DOHH2 (cell line): ENCODE data around the gene PIRT.

Experiments used
- H3F3A ChIP-seq: fragments of 200-600 bp; sonication (generic), shearing (Covaris generic); 2 replicates; pipeline ENCODE4 v1.6.0; 2016; ENCODE audit warnings: antibody characterized with exemption, mild to moderate bottlenecking; ENCODE audit not compliant: control insufficient read depth, insufficient read depth
- H3K27ac ChIP-seq: fragments of 200-600 bp; sonication (generic); 2 replicates; pipeline ENCODE4 v1.5.1; 2014; ENCODE audit warnings: low read depth, mild to moderate bottlenecking, low read length, moderate library complexity
- H3K27me3 ChIP-seq: fragments of 200-600 bp; sonication (generic); 2 replicates; pipeline ENCODE4 v1.6.1; 2014; ENCODE audit warnings: mild to moderate bottlenecking, low read length, mixed read lengths; ENCODE audit not compliant: control insufficient read depth
- H3K36me3 ChIP-seq: fragments of 200-600 bp; sonication (generic); 2 replicates; pipeline ENCODE4 v1.6.1; 2014; ENCODE audit warnings: mild to moderate bottlenecking, low read length, moderate library complexity, mixed read lengths; ENCODE audit not compliant: control insufficient read depth
- H3K4me1 ChIP-seq: fragments of 200-600 bp; sonication (generic); 2 replicates; pipeline ENCODE4 v1.6.1; 2014; ENCODE audit warnings: mild to moderate bottlenecking, low read length, mixed read lengths; ENCODE audit not compliant: control insufficient read depth
- H3K4me2 ChIP-seq: fragments of 200-600 bp; sonication (generic); 2 replicates; pipeline ENCODE4 v1.6.0; 2014; ENCODE audit warnings: mild to moderate bottlenecking, low read length, moderate library complexity
- H3K4me3 ChIP-seq: fragments of 200-600 bp; sonication (generic); 2 replicates; pipeline ENCODE4 v1.5.1; 2014; ENCODE audit warnings: mild to moderate bottlenecking, low read length, mixed read lengths
- H3K79me2 ChIP-seq: fragments of 200-600 bp; sonication (generic); 2 replicates; pipeline ENCODE4 v1.6.1; 2014; ENCODE audit warnings: mild to moderate bottlenecking, low read length, mixed read lengths; ENCODE audit not compliant: control insufficient read depth
- H3K9me2 ChIP-seq: fragments of 200-600 bp; sonication (generic); replicated peaks from 2 replicates; pipeline ENCODE4 v1.6.1; 2014; ENCODE audit warnings: mild to moderate bottlenecking, low read length, mixed read lengths; ENCODE audit not compliant: control insufficient read depth
- H3K9me3 ChIP-seq: fragments of 200-600 bp; sonication (generic); 2 replicates; pipeline ENCODE4 v1.6.1; 2014; ENCODE audit warnings: antibody characterized with exemption, low read length, mixed read lengths; ENCODE audit not compliant: control insufficient read depth, insufficient read depth
- H4K20me1 ChIP-seq: fragments of 200-600 bp; sonication (generic); 2 replicates; pipeline ENCODE4 v1.6.0; 2014; ENCODE audit warnings: low read depth, mild to moderate bottlenecking, antibody characterized with exemption, low read length, moderate library complexity; ENCODE audit not compliant: control insufficient read depth, insufficient read depth
- EZH2phosphoT487 ChIP-seq: fragments of 200-600 bp; sonication (generic); IDR thresholded peaks from 2 replicates; pipeline ENCODE4 v1.6.1; 2017; ENCODE audit warnings: borderline replicate concordance, mild to moderate bottlenecking, antibody characterized with exemption, low read length, moderate library complexity, mixed read lengths
- TF ChIP-seq, protein P1 (sequence below): fragments of 200-600 bp; sonication (generic); IDR thresholded peaks from one replicate; pipeline ENCODE4 v1.5.1; 2014; ENCODE audit warnings: antibody characterized with exemption, mild to moderate bottlenecking, low read depth, low read length; ENCODE audit not compliant: poor library complexity, severe bottlenecking

Gene PIRT

DNA sequence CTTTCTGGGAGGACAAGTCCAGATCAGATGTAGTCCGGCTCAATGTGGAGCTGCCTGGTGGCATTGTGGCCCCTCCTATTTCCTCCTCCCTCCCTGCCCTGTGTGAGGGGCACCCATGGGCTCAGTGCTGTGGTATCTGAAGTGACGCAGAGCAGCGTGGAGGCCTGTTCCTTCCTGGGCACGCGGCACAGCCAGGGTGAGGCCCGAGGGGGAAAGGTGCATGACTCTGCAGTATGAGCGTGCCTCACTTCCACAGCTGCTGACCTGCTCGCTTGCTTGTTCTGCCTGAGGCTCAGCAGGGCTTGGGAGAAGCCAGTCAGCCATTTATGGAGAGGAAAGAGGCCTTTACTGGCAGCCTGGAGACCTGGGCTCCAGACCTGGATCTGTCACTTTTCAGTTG lies 45.7 kb downstream of the PIRT start:
- H3K27me3 ChIP-seq = 0 out of 2 replicates have a peak, but pooled peaks cover 3% of the 10 kb centered on the region
- H3K9me3 ChIP-seq = no peaks in the 10 kb centered on the region
- no peaks in the 10 kb centered on the region for H3K36me3 ChIP-seq
- H3K9me2 ChIP-seq = no peaks in the 10 kb centered on the region
- no peak overlapping the region for H3K4me3 ChIP-seq
- H3F3A ChIP-seq = no peaks in the 10 kb centered on the region
- H3K4me1 ChIP-seq = no peaks in the 10 kb centered on the region
- TF ChIP-seq, protein P1, sequence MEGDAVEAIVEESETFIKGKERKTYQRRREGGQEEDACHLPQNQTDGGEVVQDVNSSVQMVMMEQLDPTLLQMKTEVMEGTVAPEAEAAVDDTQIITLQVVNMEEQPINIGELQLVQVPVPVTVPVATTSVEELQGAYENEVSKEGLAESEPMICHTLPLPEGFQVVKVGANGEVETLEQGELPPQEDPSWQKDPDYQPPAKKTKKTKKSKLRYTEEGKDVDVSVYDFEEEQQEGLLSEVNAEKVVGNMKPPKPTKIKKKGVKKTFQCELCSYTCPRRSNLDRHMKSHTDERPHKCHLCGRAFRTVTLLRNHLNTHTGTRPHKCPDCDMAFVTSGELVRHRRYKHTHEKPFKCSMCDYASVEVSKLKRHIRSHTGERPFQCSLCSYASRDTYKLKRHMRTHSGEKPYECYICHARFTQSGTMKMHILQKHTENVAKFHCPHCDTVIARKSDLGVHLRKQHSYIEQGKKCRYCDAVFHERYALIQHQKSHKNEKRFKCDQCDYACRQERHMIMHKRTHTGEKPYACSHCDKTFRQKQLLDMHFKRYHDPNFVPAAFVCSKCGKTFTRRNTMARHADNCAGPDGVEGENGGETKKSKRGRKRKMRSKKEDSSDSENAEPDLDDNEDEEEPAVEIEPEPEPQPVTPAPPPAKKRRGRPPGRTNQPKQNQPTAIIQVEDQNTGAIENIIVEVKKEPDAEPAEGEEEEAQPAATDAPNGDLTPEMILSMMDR = no peak
- TF ChIP-seq EZH2phosphoT487 = no peak
- H3K27ac ChIP-seq = no peak overlapping the region
- H3K4me2 ChIP-seq = no peak overlapping the region
- H4K20me1 ChIP-seq = no peaks in the 10 kb centered on the region
- no peaks in the 10 kb centered on the region for H3K79me2 ChIP-seq

DNA sequence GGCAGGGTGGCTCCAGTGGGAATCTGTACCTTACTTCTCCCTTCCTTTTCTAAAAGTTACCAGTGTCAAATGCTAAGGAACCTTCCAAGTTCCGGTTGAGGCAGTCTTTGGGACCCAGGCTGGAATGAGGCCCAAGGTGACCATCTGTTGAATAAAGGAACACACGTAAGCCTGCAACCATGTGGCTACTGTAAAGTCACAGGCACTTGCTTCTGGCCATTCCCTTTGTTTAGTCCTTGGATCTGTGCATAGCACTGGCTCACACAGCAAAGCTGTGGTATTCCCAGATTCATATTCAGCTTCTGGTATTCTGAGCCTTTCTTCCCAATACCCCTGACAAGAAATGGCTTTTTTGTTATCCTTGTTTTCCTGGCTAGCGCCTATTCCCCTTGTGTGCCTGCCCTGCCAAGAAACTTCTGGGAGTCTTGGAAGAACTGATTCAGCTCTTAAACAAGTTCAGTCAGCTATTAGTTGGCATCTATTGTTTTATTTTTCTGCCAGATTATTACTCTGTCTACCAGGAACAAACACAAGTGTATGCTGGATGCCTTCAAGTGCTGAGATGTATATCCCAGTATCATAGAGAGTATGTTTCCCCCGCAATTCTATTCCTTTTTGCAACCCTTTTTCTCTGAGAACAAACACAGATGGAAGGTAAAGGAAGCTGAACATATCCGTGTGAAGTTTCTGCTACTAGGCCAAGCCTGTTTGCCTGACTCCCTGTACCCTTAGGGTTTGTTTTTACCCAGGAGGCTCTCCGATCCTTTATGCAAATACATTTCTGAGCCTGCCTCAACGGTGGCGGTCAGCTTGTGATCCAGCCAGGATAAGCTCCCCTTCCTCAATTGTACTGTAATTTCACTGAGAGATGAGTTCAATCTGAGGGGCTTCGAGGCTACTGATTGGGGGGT lies 47.1 kb downstream of the PIRT start:
- no peaks in the 10 kb centered on the region for H4K20me1 ChIP-seq
- H3K36me3 ChIP-seq = no peaks in the 10 kb centered on the region
- H3K27me3 ChIP-seq = 0 out of 2 replicates have a peak, but pooled peaks cover 3% of the 10 kb centered on the region
- H3K79me2 ChIP-seq = no peaks in the 10 kb centered on the region
- H3K9me2 ChIP-seq = no peaks in the 10 kb centered on the region
- H3K4me3 ChIP-seq = no peak overlapping the region
- H3K9me3 ChIP-seq = no peaks in the 10 kb centered on the region
- no peaks in the 10 kb centered on the region for H3K4me1 ChIP-seq
- H3F3A ChIP-seq = no peaks in the 10 kb centered on the region
- H3K4me2 ChIP-seq = no peak overlapping the region
- H3K27ac ChIP-seq = no peak overlapping the region
- TF ChIP-seq, protein P1 = no peak
- TF ChIP-seq EZH2phosphoT487 = no peak

DNA sequence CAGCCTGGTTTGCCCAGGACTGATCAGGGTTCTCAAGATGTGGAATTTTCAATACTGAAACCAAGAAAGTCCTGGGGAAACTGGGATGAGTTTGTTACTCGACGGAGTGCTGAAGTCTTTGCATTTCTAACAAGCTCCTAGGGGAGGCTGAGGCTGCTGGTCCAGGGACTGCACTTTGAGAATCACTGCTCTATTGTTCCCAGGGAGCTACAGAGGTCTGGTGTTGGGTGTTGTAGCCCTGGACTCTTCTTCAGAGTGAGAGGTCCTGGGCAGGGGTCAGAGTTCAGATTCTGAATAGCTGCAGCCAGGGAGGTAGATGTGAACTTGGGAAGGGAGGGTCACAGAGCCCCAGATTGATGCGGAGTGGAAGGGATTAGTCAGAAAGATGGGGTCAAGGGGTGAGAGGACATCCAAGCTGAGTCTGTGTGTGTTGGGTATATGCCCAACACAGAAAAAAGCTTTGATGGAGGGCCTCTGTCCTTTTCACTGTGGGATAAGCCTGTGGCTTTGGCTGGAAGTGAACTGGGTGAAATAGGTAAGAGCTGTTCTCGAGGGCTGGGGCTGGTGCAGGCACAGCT lies 48.1 kb downstream of the PIRT start:
- Histone ChIP-seq H3K9me2 (no peaks in the 10 kb centered on the region), H3K4me2 (no peak overlapping the region), H3K27ac (no peak overlapping the region), H3K27me3 (0 out of 2 replicates have a peak, but pooled peaks cover 3% of the 10 kb centered on the region), H3K36me3 (no peaks in the 10 kb centered on the region), H3K9me3 (no peaks in the 10 kb centered on the region), H4K20me1 (no peaks in the 10 kb centered on the region), H3K4me1 (no peaks in the 10 kb centered on the region), H3K79me2 (no peaks in the 10 kb centered on the region), H3K4me3 (no peak overlapping the region), H3F3A (no peaks in the 10 kb centered on the region)
- TF ChIP-seq EZH2phosphoT487 = no peak
- TF ChIP-seq, protein P1 = no peak
